Measurements from ENCODE around the gene MAP1S.

Gene MAP1S

GRCh38 chr19:17749912-17750317 lies 30.6 kb downstream of the MAP1S start:
- no peak for DNase-seq
- no peaks in the 10 kb centered on the region; the same call in 1 of the 2 replicates for H3K4me1 ChIP-seq
- no peak for TF ChIP-seq CTCF (IDR thresholded peaks at IDR 0.05; ENCODE audit: low read depth, low read length)
- H3K27me3 ChIP-seq, result no peaks in the 10 kb centered on the region
- no peaks in the 10 kb centered on the region for H3K36me3 ChIP-seq
- H3K9me3 ChIP-seq, result no peaks in the 10 kb centered on the region
- no peak overlapping the region for H3K4me3 ChIP-seq (ENCODE audit: low read depth, low read length)

GRCh38 chr19:17751103-17751911 lies 32.0 kb downstream of the MAP1S start, which contains the start of gene FCHO1:
TSS of gene FCHO1 (plus strand) at chr19:17751477. CDS start at chr19:17755165, 3,688 bp downstream.
- Histone ChIP-seq H3K4me3 (ENCODE audit: low read depth, low read length) (no peak within 1 kb of the TSS), H3K27me3 (no peaks in the 10 kb centered on the region), H3K9me3 (no peaks in the 10 kb centered on the region), H3K4me1 (peaks cover 10% of the 10 kb centered on the region), H3K36me3 (no peaks in the 10 kb centered on the region)
- no peak for TF ChIP-seq CTCF (IDR thresholded peaks at IDR 0.05; ENCODE audit: low read depth, low read length)
- DNase-seq, result no peak

- no peak for TF ChIP-seq CTCF (IDR thresholded peaks at IDR 0.05; ENCODE audit: low read depth, low read length)
- Histone ChIP-seq H3K4me1 (peaks cover 10% of the 10 kb centered on the region), H3K4me3 (ENCODE audit: low read depth, low read length) (no peak overlapping the region), H3K36me3 (no peaks in the 10 kb centered on the region), H3K27me3 (no peaks in the 10 kb centered on the region), H3K9me3 (no peaks in the 10 kb centered on the region)
- DNase-seq, result no peak
These were observed 32.6 kb downstream of the MAP1S start for GRCh38 chr19:17751912-17752273.

GRCh38 chr19:17752865-17753639 lies 33.8 kb downstream of the MAP1S start:
- Histone ChIP-seq H3K36me3 (no peaks in the 10 kb centered on the region), H3K4me3 (ENCODE audit: low read depth, low read length) (no peak overlapping the region), H3K9me3 (no peaks in the 10 kb centered on the region), H3K27me3 (no peaks in the 10 kb centered on the region), H3K4me1 (peaks cover 13% of the 10 kb centered on the region)
- no peak for TF ChIP-seq CTCF (IDR thresholded peaks at IDR 0.05; ENCODE audit: low read depth, low read length)
- DNase-seq, result no peak

- DNase-seq, result no peak
- Histone ChIP-seq H3K36me3 (no peaks in the 10 kb centered on the region), H3K4me3 (ENCODE audit: low read depth, low read length) (no peak overlapping the region), H3K4me1 (peaks cover 13% of the 10 kb centered on the region), H3K27me3 (no peaks in the 10 kb centered on the region), H3K9me3 (no peaks in the 10 kb centered on the region)
- TF ChIP-seq CTCF (IDR thresholded peaks at IDR 0.05; ENCODE audit: low read depth, low read length), result no peak
These were observed 34.7 kb downstream of the MAP1S start for GRCh38 chr19:17753976-17754375.

All from BE2C (cell line).